ENCODE measurements around the gene CRACR2A. TPM values are rescaled to one million over a fixed set of nuclear protein-coding genes. Genes with fewer than 3 reads are reported as not detected.

Gene CRACR2A
- total and polyA plus RNA-seq, 9 of the 15 experiments (the other 6 are each of a cell fraction or from before 2014, with no cell fraction given) = 2.1 to 15.1 (median 10.4) TPM

DNA sequence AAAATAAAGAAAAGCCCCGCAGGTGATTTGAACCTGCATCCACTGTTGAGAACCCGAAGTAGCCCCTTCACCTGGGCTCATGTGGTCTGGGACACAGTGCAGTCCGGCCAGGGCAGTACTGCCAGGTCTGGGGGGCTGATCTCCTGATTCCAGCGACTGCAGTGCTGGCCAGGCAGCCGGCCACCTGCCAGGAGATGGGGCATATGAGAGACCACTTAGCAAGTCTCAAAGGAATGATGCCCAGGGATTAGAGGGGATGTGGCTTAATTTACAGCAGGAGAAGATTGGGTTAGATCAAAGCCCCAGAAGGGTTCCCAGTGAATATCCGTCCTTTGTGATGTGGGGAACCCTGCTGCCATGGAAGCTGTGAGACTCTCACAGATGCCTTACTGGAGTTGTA lies 148.6 kb downstream of the CRACR2A start:
- Histone ChIP-seq H3K27me3 (ENCODE audit: control insufficient read depth in 2 of 2, insufficient read depth in 2 of 2, low read length in 2 of 2) (peaks cover 3 to 8% of the 10 kb centered on the region in 2 experiments; a peak in 3 of 5 replicates), H3K79me2 (ENCODE audit: control insufficient read depth, insufficient read depth, low read length) (no peaks in the 10 kb centered on the region), H3K4me2 (ENCODE audit: insufficient read depth, low read length) (no peak overlapping the region), H3K27ac (ENCODE audit: extremely low read depth, low read depth, low read length) (no peak overlapping the region), H3K9ac (ENCODE audit: insufficient read depth in 1 of 2, low read depth in 2 of 2, low read length in 2 of 2) (no peak overlapping the region), H3K4me1 (replicated peaks in 1 of 2; ENCODE audit: control insufficient read depth in 2 of 2, insufficient read depth in 2 of 2, low read length in 2 of 2) (peaks cover 4 to 12% of the 10 kb centered on the region in 2 experiments; a peak in 3 of 5 replicates), H3K36me3 (ENCODE audit: control insufficient read depth, insufficient read depth, low read length) (no peaks in the 10 kb centered on the region), H3K4me3 (no peak overlapping the region), H3K9me1 (ENCODE audit: control insufficient read depth, insufficient read depth, low read length) (no peaks in the 10 kb centered on the region), H4K20me1 (replicated peaks; ENCODE audit: control insufficient read depth, insufficient read depth, low read length) (no peaks in the 10 kb centered on the region), H2AFZ (ENCODE audit: low read depth, low read length) (no peak overlapping the region), H3K9me3 (replicated peaks; ENCODE audit: control insufficient read depth, insufficient read depth, low read depth, low read length) (no peaks in the 10 kb centered on the region)
- FAIRE-seq (no peak), DNase-seq (ENCODE audit: extremely low read depth in 1 of 4, low spot score in 3 of 4) (no peak), ATAC-seq (no peak)
- POLR2A ChIA-PET = interaction anchor here (0.6 kb wide), 1 partner anchor 27 kb away, joined by 3 read pairs; no protein-coding TSS in a partner anchor
- BruUV-seq (replicated peaks) = no TSS peak
- in situ Hi-C loops (cut with MboI) = no loop called here
- CTCF ChIA-PET (ENCODE audit: low intra/inter-chr PET ratio) = no interaction called here
- 2% methylated on average over 5 of the region's 6 CpGs for WGBS (ENCODE audit: insufficient coverage, low coverage, missing lambda C conversion rate)
- no peak for TF ChIP-seq ZNF589 (CRISPR knock-in tag; IDR thresholded peaks at IDR 0.05; ENCODE audit: low read depth)
- no peak for TF ChIP-seq ZSCAN32 (CRISPR knock-in tag; IDR thresholded peaks at IDR 0.05)
- TF ChIP-seq LARP7 (IDR thresholded peaks at IDR 0.05) = no peak
- TF ChIP-seq ZNF583 (CRISPR knock-in tag; IDR thresholded peaks at IDR 0.05) = no peak
- no peak for TF ChIP-seq ZNF282 (CRISPR knock-in tag; IDR thresholded peaks at IDR 0.05)
- TF ChIP-seq, protein P1, sequence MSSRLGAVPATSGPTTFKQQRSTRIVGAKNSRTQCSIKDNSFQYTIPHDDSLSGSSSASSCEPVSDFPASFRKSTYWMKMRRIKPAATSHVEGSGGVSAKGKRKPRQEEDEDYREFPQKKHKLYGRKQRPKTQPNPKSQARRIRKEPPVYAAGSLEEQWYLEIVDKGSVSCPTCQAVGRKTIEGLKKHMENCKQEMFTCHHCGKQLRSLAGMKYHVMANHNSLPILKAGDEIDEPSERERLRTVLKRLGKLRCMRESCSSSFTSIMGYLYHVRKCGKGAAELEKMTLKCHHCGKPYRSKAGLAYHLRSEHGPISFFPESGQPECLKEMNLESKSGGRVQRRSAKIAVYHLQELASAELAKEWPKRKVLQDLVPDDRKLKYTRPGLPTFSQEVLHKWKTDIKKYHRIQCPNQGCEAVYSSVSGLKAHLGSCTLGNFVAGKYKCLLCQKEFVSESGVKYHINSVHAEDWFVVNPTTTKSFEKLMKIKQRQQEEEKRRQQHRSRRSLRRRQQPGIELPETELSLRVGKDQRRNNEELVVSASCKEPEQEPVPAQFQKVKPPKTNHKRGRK (tag; IDR thresholded peaks at IDR 0.05) = no peak
- TF ChIP-seq, protein P2, sequence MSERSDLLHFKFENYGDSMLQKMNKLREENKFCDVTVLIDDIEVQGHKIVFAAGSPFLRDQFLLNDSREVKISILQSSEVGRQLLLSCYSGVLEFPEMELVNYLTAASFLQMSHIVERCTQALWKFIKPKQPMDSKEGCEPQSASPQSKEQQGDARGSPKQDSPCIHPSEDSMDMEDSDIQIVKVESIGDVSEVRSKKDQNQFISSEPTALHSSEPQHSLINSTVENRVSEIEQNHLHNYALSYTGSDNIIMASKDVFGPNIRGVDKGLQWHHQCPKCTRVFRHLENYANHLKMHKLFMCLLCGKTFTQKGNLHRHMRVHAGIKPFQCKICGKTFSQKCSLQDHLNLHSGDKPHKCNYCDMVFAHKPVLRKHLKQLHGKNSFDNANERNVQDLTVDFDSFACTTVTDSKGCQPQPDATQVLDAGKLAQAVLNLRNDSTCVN (CRISPR knock-in tag; IDR thresholded peaks at IDR 0.05) = no peak
- no peak for TF ChIP-seq RBM34 (IDR thresholded peaks at IDR 0.05; ENCODE audit: borderline replicate concordance, insufficient read depth, low read length)
- TF ChIP-seq CEBPG (CRISPR knock-in tag; IDR thresholded peaks at IDR 0.05) = no peak
- no peak for TF ChIP-seq CEBPG (tag; conservative IDR thresholded peaks at IDR 0.05 in 1 of 2, IDR thresholded peaks at IDR 0.05 in 1 of 2)
- no peak for TF ChIP-seq MIER1 (IDR thresholded peaks at IDR 0.05; ENCODE audit: low read depth)
- no peak for TF ChIP-seq ZNF436 (CRISPR knock-in tag; IDR thresholded peaks at IDR 0.05)
- no peak for TF ChIP-seq C11orf30 (IDR thresholded peaks at IDR 0.05; ENCODE audit: low read depth)
- no peak for TF ChIP-seq MTA1 (IDR thresholded peaks at IDR 0.05; ENCODE audit: borderline replicate concordance)
- no peak for TF ChIP-seq SMAD2 (IDR thresholded peaks at IDR 0.05; ENCODE audit: low read depth, low read length)
- no peak for TF ChIP-seq CREBBP (IDR thresholded peaks at IDR 0.05; ENCODE audit: low read depth, low read length)
- TF ChIP-seq SP1 (CRISPR knock-in tag; IDR thresholded peaks at IDR 0.05) = no peak
- intact Hi-C loops (cut with micrococcal nuclease) = no loop called here

All from K562 (cell line).